Mucosa of descending colon (tissue), 3 donors: ENCODE data around the gene CMSS1. TPM values are rescaled to one million over a fixed set of nuclear protein-coding genes. Genes with fewer than 3 reads are reported as not detected.

Experiments used
- ATAC-seq: fragments of 200-7000 bp; cut with Tn5 transposase; one replicate; pipeline ENCODE4 v1.9.1; 2020; ENCODE audit warnings: mild to moderate bottlenecking, moderate library complexity
- DNase-seq, 3 donors: peaks; one replicate each; pipeline ENCODE4 v3.0.0-alpha.2; 2020
- H3K36me3 ChIP-seq: fragments of 200-600 bp; one replicate; pipeline ENCODE4 v1.8.0; 2021; ENCODE audit warnings: low read depth, mild to moderate bottlenecking
- H3K4me1 ChIP-seq: fragments of 200-600 bp; one replicate; pipeline ENCODE4 v1.8.0; 2021; ENCODE audit warnings: low read depth, mild to moderate bottlenecking
- H3K4me3 ChIP-seq: fragments of 200-600 bp; one replicate; pipeline ENCODE4 v1.8.0; 2021; ENCODE audit warnings: mild to moderate bottlenecking
- H3K9me3 ChIP-seq: fragments of 200-600 bp; one replicate; pipeline ENCODE4 v1.8.0; 2021; ENCODE audit warnings: mild to moderate bottlenecking
- CTCF ChIP-seq: fragments of 200-600 bp; IDR thresholded peaks from one replicate; pipeline ENCODE4 v1.8.0; 2022; ENCODE audit warnings: antibody characterized with exemption, mild to moderate bottlenecking
- intact Hi-C, 2 donors: fragments of 100-400 bp; cut with DNase I in 1 of 2; cut with micrococcal nuclease in 1 of 2; formaldehyde crosslinking; loops; one replicate each; pipeline versions ENCODE4 v1.11.0 to v1.11.1; 2022; cut with DNase I, micrococcal nuclease
- total RNA-seq, 3 donors: library from RNA; stranded (reverse); fragmentation: NEBNext Ultra II Directional in 2 of 3; extraction: Animal tissue kit (Norgen Biotek cat#: 25700) in 2 of 3; gene quantifications; one replicate each; pipeline versions ENCODE4 v1.2.1 to v1.2.4, GENCODE V29; 2021 to 2023
- donor health status: DM: no; HTN: no; CAD: no; lungs with moderate emphysema.
- donor health status: DM: no; HTN: no; CAD: no.
- donor health status: DM: no; HTN: yes; CAD: no.

The CMSS1 gene
- total RNA-seq, 3 donors from 2014 or later = 9.6 to 24.2 (median 13.8) TPM

GRCh38 chr3:100099621-100100020 is 282.0 kb downstream of the CMSS1 start:
- Histone ChIP-seq H3K4me1 (peaks cover 8% of the 10 kb centered on the region), H3K4me3 (no peak overlapping the region), H3K9me3 (no peaks in the 10 kb centered on the region), H3K36me3 (no peaks in the 10 kb centered on the region)
- intact Hi-C loops = no loop called here
- ATAC-seq (no peak), DNase-seq (no peak)
- TF ChIP-seq CTCF = no peak

- ATAC-seq (no peak), DNase-seq (no peak)
- H3K4me1 ChIP-seq = peaks cover 8% of the 10 kb centered on the region
- intact Hi-C loops = no loop called here
- no peak overlapping the region for H3K4me3 ChIP-seq
- no peak for TF ChIP-seq CTCF
- H3K9me3 ChIP-seq = no peaks in the 10 kb centered on the region
- no peaks in the 10 kb centered on the region for H3K36me3 ChIP-seq
Observed at GRCh38 chr3:100100425-100100824, 282.8 kb downstream of the CMSS1 start.

- no peaks in the 10 kb centered on the region for H3K9me3 ChIP-seq
- DNase-seq = no peak
- H3K4me1 ChIP-seq = peaks cover 13% of the 10 kb centered on the region
- no peak overlapping the region for H3K4me3 ChIP-seq
- no peak for TF ChIP-seq CTCF
- intact Hi-C loops = no loop called here
- H3K36me3 ChIP-seq = no peaks in the 10 kb centered on the region
- ATAC-seq = no peak
Observed at GRCh38 chr3:100102757-100103156, 285.1 kb downstream of the CMSS1 start.

GRCh38 chr3:100103558-100104441 is 286.1 kb downstream of the CMSS1 start:
- no peak for TF ChIP-seq CTCF
- H3K4me1 ChIP-seq = peaks cover 10% of the 10 kb centered on the region
- H3K9me3 ChIP-seq = no peaks in the 10 kb centered on the region
- no peak overlapping the region for H3K4me3 ChIP-seq
- no peaks in the 10 kb centered on the region for H3K36me3 ChIP-seq
- ATAC-seq (peak; percentile 51), DNase-seq (peak in 1 of 3 donors; percentile 4)
- intact Hi-C loops = no loop called here

GRCh38 chr3:100104442-100104798 is 286.8 kb downstream of the CMSS1 start:
- TF ChIP-seq CTCF = no peak
- DNase-seq = no peak
- H3K4me3 ChIP-seq = no peak overlapping the region
- no peaks in the 10 kb centered on the region for H3K9me3 ChIP-seq
- ATAC-seq = no peak
- intact Hi-C loops = no loop called here
- H3K4me1 ChIP-seq = peaks cover 10% of the 10 kb centered on the region
- H3K36me3 ChIP-seq = no peaks in the 10 kb centered on the region
